Nephron (organoid): ENCODE results near the gene CREB3L2.
A peak's percentile ranks its signal among the peaks of the same experiment; 100 is the strongest.

Experiments used
- H3K27ac Mint-ChIP-seq, 3 experiments: 2 replicates each; pipeline ENCODE4 v1.8.0; 2020; ENCODE audit warnings: mixed read lengths in 3 of 3, mild to moderate bottlenecking in 2 of 3, moderate library complexity in 1 of 3
- H3K27me3 Mint-ChIP-seq: 2 replicates; pipeline ENCODE4 v1.8.0; 2021; ENCODE audit warnings: low read depth, mild to moderate bottlenecking, moderate library complexity, mixed read lengths
- H3K36me3 Mint-ChIP-seq: 2 replicates; pipeline ENCODE4 v1.8.0; 2020; ENCODE audit warnings: low read depth, mixed read lengths
- H3K4me1 Mint-ChIP-seq: 2 replicates; pipeline ENCODE4 v1.8.0; 2020; ENCODE audit warnings: mixed read lengths
- H3K4me3 Mint-ChIP-seq, 3 experiments: 2 replicates each; pipeline ENCODE4 v1.8.0; 2020; ENCODE audit warnings: mild to moderate bottlenecking in 3 of 3, mixed read lengths in 3 of 3, moderate library complexity in 2 of 3
- H3K9me3 Mint-ChIP-seq: 2 replicates; pipeline ENCODE4 v1.8.0; 2020; ENCODE audit warnings: mixed read lengths
- CTCF ChIP-seq, 3 experiments: fragments of 200-600 bp; sonication (generic); IDR thresholded peaks; one replicate each; pipeline ENCODE4 v1.5.0; 2021; ENCODE audit warnings: antibody characterized with exemption in 3 of 3; ENCODE audit not compliant: unreplicated experiment in 3 of 3

The CREB3L2 gene

GRCh38 chr7:137846549-137846826, 155.4 kb downstream of the CREB3L2 start:
- Mint-ChIP-seq H3K4me3 (no peak overlapping the region), H3K4me1 (peaks cover 16% of the 10 kb centered on the region), H3K27me3 (peaks cover 70% of the 10 kb centered on the region), H3K27ac (no peak overlapping the region), H3K36me3 (peaks cover 4% of the 10 kb centered on the region), H3K9me3 (no peaks in the 10 kb centered on the region)
- TF ChIP-seq CTCF (IDR thresholded peaks at IDR 0.05; ENCODE audit: unreplicated experiment in 3 of 3): no peak

GRCh38 chr7:137844677-137845425, 157.0 kb downstream of the CREB3L2 start:
- H3K27ac Mint-ChIP-seq: no peak overlapping the region
- peaks cover 21% of the 10 kb centered on the region for H3K4me1 Mint-ChIP-seq
- H3K36me3 Mint-ChIP-seq: no peaks in the 10 kb centered on the region
- no peaks in the 10 kb centered on the region for H3K9me3 Mint-ChIP-seq
- no peak for TF ChIP-seq CTCF (IDR thresholded peaks at IDR 0.05; ENCODE audit: unreplicated experiment in 3 of 3)
- H3K4me3 Mint-ChIP-seq: peak overlapping the region in 2 of 3 experiments; percentile 37 to 52
- H3K27me3 Mint-ChIP-seq: peaks cover 75% of the 10 kb centered on the region

GRCh38 chr7:137839903-137840779, 161.7 kb downstream of the CREB3L2 start:
- Mint-ChIP-seq H3K36me3 (no peaks in the 10 kb centered on the region), H3K27ac (peak overlapping the region in 1 of 3 experiments; percentile 48), H3K27me3 (peaks cover 36% of the 10 kb centered on the region), H3K4me1 (peaks cover 17% of the 10 kb centered on the region), H3K9me3 (no peaks in the 10 kb centered on the region), H3K4me3 (no peak overlapping the region)
- TF ChIP-seq CTCF (IDR thresholded peaks at IDR 0.05; ENCODE audit: unreplicated experiment in 3 of 3): no peak

GRCh38 chr7:137838706-137839315, 163.1 kb downstream of the CREB3L2 start:
- Mint-ChIP-seq H3K4me3 (no peak overlapping the region), H3K4me1 (peaks cover 13% of the 10 kb centered on the region), H3K27me3 (peaks cover 23% of the 10 kb centered on the region), H3K36me3 (no peaks in the 10 kb centered on the region), H3K27ac (no peak overlapping the region), H3K9me3 (peaks cover 2% of the 10 kb centered on the region)
- no peak for TF ChIP-seq CTCF (IDR thresholded peaks at IDR 0.05; ENCODE audit: unreplicated experiment in 3 of 3)

GRCh38 chr7:137836541-137836940, 165.3 kb downstream of the CREB3L2 start:
- peaks cover 14% of the 10 kb centered on the region for H3K9me3 Mint-ChIP-seq
- peaks cover 9% of the 10 kb centered on the region for H3K4me1 Mint-ChIP-seq
- peaks cover 10% of the 10 kb centered on the region for H3K27me3 Mint-ChIP-seq
- no peak overlapping the region for H3K4me3 Mint-ChIP-seq
- no peak for TF ChIP-seq CTCF (IDR thresholded peaks at IDR 0.05; ENCODE audit: unreplicated experiment in 3 of 3)
- no peak overlapping the region for H3K27ac Mint-ChIP-seq
- peaks cover 4% of the 10 kb centered on the region for H3K36me3 Mint-ChIP-seq
